Thyroid gland (tissue), 4 donors: ENCODE results near the gene TPSD1. TPM values are rescaled to one million over a fixed set of nuclear protein-coding genes. Genes with fewer than 3 reads are reported as not detected.

Experiments used
- DNase-seq, 2 donors: peaks; one replicate each; pipeline ENCODE4 v3.0.0-alpha.2; 2019
- H3K27ac ChIP-seq, 3 donors: fragments of 200-600 bp; sonication (generic); 1 replicate in 2 of 3; 2 replicates in 1 of 3; pipeline ENCODE4 v1.5.1; 2016 to 2019; ENCODE audit warnings: mild to moderate bottlenecking in 1 of 3, moderate library complexity in 1 of 3
- H3K27me3 ChIP-seq: fragments of 200-600 bp; sonication (generic); one replicate; pipeline ENCODE4 v1.5.1; 2019
- H3K36me3 ChIP-seq, 2 donors: fragments of 200-600 bp; sonication (generic); one replicate each; pipeline ENCODE4 v1.5.1; 2016 to 2019
- H3K4me1 ChIP-seq, 2 donors: fragments of 200-600 bp; sonication (generic); one replicate each; pipeline ENCODE4 v1.5.1; 2017 to 2019
- H3K4me3 ChIP-seq, 3 donors: fragments of 200-600 bp; sonication (generic); replicated peaks in 1 of 3; 1 replicate in 2 of 3; 2 replicates in 1 of 3; pipeline ENCODE4 v1.5.1; 2016; ENCODE audit warnings: mild to moderate bottlenecking in 1 of 3
- H3K9me3 ChIP-seq: fragments of 200-600 bp; sonication (generic); one replicate; pipeline ENCODE4 v1.5.1; 2017
- POLR2A ChIP-seq, 2 donors: fragments of 450-650 bp; IDR thresholded peaks; one replicate each; pipeline ENCODE4 v1.6.1; 2017; ENCODE audit warnings: antibody characterized with exemption in 2 of 2, mild to moderate bottlenecking in 2 of 2, moderate library complexity in 1 of 2
- WGBS, 2 donors: methylation state at CpG; one replicate each; pipeline ENCODE4 v1.1.5; 2017; 5-methylcytosine and 5-hydroxymethylcytosine counted together
- intact Hi-C: fragments of 100-400 bp; cut with DNase I; formaldehyde crosslinking; loops from one replicate; pipeline ENCODE4 v1.15.1; 2023
- total RNA-seq, 4 donors: library from RNA; depleted of rRNA; stranded (reverse); fragments of >200 nt; gene quantifications; one replicate each; pipeline ENCODE4 v1.2.3, GENCODE V29; 2016
- TF ChIP-seq, protein P1 (sequence below), 6 experiments: fragments of 200-600 bp in 3 of 6; fragments of 450-650 bp in 3 of 6; sonication (generic) in 3 of 6; IDR thresholded peaks; one replicate each; pipeline ENCODE4 v1.5.1; 2016 to 2019; ENCODE audit warnings: antibody characterized with exemption in 6 of 6, mild to moderate bottlenecking in 2 of 6, inconsistent platforms in 1 of 6, moderate library complexity in 1 of 6

Gene TPSD1
- total RNA-seq, 4 donors from 2014 or later, result 0.33 TPM; not detected in 3

DNA sequence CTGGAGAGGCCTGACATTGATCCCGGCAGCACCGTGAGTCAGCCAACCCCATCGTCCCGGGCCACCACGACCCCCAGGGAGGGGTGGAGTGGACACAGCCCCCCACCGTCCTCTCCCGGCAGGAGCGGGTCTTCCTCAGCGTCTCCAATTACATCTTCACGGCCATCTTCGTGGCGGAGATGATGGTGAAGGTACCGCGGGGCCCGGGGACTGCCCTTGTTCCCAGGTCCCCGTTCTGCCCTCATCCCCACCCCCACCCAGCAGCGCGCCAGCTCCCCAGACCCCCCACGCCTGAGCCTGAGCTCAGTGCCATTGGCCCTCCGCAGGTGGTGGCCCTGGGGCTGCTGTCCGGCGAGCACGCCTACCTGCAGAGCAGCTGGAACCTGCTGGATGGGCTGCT lies 45.4 kb upstream of the TPSD1 start:
- H3K36me3 ChIP-seq, result no peaks in the 10 kb centered on the region
- H3K27ac ChIP-seq, result no peak overlapping the region
- H3K4me3 ChIP-seq, result no peak overlapping the region
- no peaks in the 10 kb centered on the region for H3K4me1 ChIP-seq
- no peak for DNase-seq
- TF ChIP-seq, protein P1, sequence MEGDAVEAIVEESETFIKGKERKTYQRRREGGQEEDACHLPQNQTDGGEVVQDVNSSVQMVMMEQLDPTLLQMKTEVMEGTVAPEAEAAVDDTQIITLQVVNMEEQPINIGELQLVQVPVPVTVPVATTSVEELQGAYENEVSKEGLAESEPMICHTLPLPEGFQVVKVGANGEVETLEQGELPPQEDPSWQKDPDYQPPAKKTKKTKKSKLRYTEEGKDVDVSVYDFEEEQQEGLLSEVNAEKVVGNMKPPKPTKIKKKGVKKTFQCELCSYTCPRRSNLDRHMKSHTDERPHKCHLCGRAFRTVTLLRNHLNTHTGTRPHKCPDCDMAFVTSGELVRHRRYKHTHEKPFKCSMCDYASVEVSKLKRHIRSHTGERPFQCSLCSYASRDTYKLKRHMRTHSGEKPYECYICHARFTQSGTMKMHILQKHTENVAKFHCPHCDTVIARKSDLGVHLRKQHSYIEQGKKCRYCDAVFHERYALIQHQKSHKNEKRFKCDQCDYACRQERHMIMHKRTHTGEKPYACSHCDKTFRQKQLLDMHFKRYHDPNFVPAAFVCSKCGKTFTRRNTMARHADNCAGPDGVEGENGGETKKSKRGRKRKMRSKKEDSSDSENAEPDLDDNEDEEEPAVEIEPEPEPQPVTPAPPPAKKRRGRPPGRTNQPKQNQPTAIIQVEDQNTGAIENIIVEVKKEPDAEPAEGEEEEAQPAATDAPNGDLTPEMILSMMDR (IDR thresholded peaks at IDR 0.05), result no peak
- no peak for TF ChIP-seq POLR2A (IDR thresholded peaks at IDR 0.05)
- no peaks in the 10 kb centered on the region for H3K9me3 ChIP-seq
- intact Hi-C loops, result no loop called here
- no peaks in the 10 kb centered on the region for H3K27me3 ChIP-seq
- 86 to 97% methylated on average over 14 to 17 of the region's 23 CpGs for WGBS, 2 donors

DNA sequence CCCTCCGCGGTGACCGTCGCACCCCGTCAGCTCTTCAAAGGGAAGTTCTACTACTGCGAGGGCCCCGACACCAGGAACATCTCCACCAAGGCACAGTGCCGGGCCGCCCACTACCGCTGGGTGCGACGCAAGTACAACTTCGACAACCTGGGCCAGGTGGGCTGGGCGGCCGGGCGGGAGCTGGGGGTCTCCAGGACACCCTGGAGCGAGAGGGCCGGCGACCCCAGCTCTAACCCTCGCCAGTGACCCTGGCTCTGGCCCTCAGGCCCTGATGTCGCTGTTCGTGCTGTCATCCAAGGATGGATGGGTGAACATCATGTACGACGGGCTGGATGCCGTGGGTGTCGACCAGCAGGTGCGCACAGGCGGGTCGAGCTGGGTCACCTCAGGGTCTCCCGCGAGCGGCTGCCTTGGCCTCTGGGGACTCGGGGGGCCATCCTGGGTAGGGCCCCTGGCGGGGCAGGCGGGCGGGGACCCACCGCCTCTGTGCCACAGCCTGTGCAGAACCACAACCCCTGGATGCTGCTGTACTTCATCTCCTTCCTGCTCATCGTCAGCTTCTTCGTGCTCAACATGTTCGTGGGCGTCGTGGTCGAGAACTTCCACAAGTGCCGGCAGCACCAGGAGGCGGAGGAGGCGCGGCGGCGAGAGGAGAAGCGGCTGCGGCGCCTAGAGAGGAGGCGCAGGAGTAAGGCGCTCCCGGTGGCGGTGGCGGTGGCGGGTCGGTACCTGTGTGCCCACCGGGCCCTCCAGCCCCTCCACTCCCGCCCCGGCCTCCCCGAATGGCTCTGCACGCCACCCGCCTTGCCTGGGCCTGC lies 44.2 kb upstream of the TPSD1 start:
- H3K27ac ChIP-seq, result no peak overlapping the region
- intact Hi-C loops, result no loop called here
- no peaks in the 10 kb centered on the region for H3K36me3 ChIP-seq
- no peaks in the 10 kb centered on the region for H3K27me3 ChIP-seq
- no peaks in the 10 kb centered on the region for H3K4me1 ChIP-seq
- H3K4me3 ChIP-seq, result no peak overlapping the region
- no peak for TF ChIP-seq POLR2A (IDR thresholded peaks at IDR 0.05)
- TF ChIP-seq, protein P1 (IDR thresholded peaks at IDR 0.05), result no peak
- WGBS, 2 donors, result 93 to 96% methylated on average over 28 to 49 of the region's 65 CpGs
- no peaks in the 10 kb centered on the region for H3K9me3 ChIP-seq
- no peak for DNase-seq

DNA sequence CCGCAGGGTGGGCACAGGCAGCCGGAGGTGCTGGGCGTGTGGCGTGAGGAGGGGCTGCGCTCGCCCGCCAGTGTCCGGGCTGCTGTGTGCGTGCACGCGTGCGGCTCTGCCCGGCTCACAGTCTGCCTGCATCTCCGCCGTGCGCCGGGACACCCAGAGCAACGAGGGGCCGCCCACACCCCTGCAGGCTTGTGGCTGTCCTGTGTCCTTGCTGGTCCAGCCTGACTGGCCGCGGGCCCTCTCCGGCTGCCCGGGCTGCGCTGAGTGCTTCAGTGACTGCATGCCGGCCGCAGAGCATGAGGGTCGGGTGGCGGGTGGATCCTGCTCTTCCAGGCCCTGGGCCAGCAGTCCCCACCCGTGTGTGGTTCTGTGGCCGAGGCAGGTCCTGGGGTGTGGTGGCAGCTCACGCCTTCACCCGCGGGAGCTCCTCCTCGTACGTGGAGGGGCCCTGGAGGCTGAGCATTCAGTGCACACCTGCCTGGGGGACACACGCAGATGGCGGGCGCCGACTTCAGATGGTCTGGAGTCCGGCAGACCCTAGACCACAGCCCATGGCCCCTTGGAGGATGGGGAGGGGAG lies 43.2 kb upstream of the TPSD1 start:
- no peaks in the 10 kb centered on the region for H3K9me3 ChIP-seq
- H3K27me3 ChIP-seq, result no peaks in the 10 kb centered on the region
- intact Hi-C loops, result no loop called here
- no peak for DNase-seq
- TF ChIP-seq, protein P1 (IDR thresholded peaks at IDR 0.05), result no peak
- TF ChIP-seq POLR2A (IDR thresholded peaks at IDR 0.05), result no peak
- no peak overlapping the region for H3K27ac ChIP-seq
- H3K36me3 ChIP-seq, result no peaks in the 10 kb centered on the region
- H3K4me1 ChIP-seq, result no peaks in the 10 kb centered on the region
- no peak overlapping the region for H3K4me3 ChIP-seq
- 95 to 97% methylated on average over 17 to 32 of the region's 40 CpGs for WGBS, 2 donors

DNA sequence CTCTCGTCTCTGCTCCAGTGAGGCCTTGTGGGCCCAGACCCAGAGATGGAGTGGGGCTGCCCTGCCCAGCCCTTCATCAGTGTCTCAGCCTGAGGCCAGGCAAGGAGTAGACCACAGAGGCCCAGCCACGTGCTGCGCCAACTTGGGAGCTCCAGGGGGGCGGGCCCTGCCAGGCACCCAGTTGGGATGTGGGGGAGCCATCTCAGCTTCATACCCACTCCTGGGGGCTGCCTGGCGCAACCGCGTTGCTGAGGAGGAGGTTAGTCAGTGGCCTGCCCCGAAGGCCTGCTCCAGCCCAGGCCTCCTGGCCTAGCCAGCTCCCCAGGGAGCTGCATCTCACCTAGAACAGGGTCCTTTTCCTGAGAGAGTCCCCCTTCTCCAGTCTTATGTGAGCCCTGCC lies 42.6 kb upstream of the TPSD1 start:
- Histone ChIP-seq H3K27ac (no peak overlapping the region), H3K4me1 (no peaks in the 10 kb centered on the region), H3K9me3 (no peaks in the 10 kb centered on the region), H3K27me3 (no peaks in the 10 kb centered on the region), H3K36me3 (no peaks in the 10 kb centered on the region), H3K4me3 (no peak overlapping the region)
- intact Hi-C loops, result no loop called here
- DNase-seq, result no peak
- 100% methylated on average over 5 of the region's 8 CpGs; no CpG with 5 or more reads in 1 of the 2 donors for WGBS, 2 donors
- TF ChIP-seq POLR2A (IDR thresholded peaks at IDR 0.05), result no peak
- TF ChIP-seq, protein P1 (IDR thresholded peaks at IDR 0.05), result no peak

DNA sequence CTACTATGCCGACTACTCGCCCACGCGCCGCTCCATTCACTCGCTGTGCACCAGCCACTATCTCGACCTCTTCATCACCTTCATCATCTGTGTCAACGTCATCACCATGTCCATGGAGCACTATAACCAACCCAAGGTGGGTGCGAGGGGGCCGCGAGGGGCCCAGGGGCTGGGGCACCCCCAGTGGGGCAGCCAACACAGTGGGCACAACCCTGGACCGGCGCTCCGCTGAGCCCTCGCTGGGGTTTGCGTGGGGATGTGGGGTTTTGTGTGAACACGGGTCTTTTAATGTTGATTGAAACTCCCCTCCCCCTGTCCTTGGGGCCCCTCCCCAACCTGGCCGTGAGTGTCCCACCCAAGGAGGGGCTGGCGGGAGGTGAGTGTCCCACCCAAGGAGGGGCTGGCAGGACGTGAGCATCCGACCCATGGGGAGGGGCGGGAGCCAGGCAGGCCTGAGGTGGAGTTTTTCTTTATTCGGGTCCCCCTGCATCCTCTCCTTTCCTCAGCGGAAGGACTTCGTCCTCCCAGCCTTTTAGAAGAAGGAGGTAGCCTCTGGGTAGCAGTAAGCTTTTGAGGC lies 42.0 kb upstream of the TPSD1 start:
- no peak overlapping the region for H3K27ac ChIP-seq
- WGBS, 2 donors, result 85 to 86% methylated on average over 18 to 25 of the region's 25 CpGs

More for the DNA sequence above, 42.0 kb upstream of the TPSD1 start:
- no peaks in the 10 kb centered on the region for H3K36me3 ChIP-seq
- intact Hi-C loops, result no loop called here
- H3K9me3 ChIP-seq, result no peaks in the 10 kb centered on the region
- H3K4me3 ChIP-seq, result no peak overlapping the region
- no peak for DNase-seq
- no peaks in the 10 kb centered on the region for H3K27me3 ChIP-seq
- H3K4me1 ChIP-seq, result no peaks in the 10 kb centered on the region
- no peak for TF ChIP-seq POLR2A (IDR thresholded peaks at IDR 0.05)
- TF ChIP-seq, protein P1 (IDR thresholded peaks at IDR 0.05), result no peak
